KG1 (cell line): ENCODE results near the gene RNF10.
A peak's percentile ranks its signal among the peaks of the same experiment; 100 is the strongest.
"Not testable (repeated sequence)": the region's sequence is repeated elsewhere in the genome, so short reads cannot be mapped to it uniquely, and the experiment has no call there.

ENCODE experiments used
- DNase-seq: peaks from one replicate; lab custom pipeline; 2025; lab: John Stamatoyannopoulos, UW

Gene RNF10

DNA sequence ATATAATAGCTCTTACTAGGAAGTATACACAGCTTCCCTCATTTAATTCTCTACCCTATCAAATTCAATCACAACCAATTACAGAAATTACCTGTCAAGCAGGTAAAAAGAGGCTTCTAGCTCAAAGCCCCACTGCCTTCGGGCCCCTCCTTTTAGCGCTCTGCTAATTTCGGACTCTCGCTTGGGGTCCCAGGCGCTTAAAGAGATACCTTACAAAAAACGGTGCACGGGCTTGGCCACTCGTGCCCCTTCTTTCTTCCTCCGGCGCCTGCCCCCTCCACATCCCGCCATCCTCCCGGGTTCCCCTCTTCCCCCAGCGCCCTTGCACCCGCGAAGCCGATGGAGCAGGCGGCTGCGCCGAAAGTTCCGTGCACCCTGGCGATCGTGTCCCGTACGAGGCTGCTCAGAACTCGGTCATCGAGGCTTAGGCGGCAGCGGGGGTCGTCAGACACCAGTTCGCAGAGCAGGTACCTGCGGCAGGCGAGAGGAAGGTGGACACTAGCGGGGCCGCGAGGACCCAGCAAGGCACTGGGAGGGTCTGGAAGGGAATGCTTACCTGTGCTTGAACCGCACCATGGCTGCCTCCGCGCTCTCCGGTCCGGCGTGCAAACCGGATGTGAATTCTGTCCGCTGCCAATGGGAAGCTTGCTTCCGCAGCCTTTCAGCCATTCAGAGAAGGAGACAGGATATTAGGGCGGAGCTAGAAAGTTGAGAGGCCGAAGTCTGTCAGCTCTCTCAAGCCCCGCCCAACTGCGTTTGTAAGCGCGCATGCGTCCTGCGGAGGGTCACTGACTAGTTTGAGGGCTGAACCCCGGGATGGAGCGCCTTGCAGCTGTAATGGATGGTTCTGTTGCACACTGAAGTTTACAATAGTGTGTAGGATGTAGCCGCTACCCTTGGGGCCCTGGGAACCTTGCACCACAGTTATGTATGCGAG, 46.9 kb downstream of the RNF10 start, which contains the start of gene POP5:
Gene POP5 (minus strand): TSS at position 616 of the 937 bp plus-strand sequence. CDS start 40 bp downstream, at position 576.
- DNase-seq, result peak; percentile 98

DNA sequence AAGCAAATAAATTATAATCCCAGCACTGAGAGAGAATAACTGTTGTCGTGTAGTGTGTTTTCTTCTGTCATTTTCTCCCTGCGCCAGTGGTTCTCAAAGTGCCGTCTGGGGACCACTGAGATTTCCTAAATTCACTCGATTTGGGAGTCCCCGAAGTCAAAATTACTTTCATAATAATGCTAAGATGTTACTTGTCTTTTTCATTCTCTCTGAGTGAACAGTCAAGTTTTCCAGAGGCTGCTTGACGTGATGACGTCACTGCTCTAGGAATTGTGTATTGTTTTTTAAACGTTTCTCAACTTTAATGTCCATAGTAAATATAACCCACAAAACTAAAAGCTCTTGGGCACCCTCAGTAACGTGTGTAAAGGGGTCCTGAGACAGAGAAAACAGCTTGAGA, 47.8 kb downstream of the RNF10 start:
- no peak for DNase-seq

DNA sequence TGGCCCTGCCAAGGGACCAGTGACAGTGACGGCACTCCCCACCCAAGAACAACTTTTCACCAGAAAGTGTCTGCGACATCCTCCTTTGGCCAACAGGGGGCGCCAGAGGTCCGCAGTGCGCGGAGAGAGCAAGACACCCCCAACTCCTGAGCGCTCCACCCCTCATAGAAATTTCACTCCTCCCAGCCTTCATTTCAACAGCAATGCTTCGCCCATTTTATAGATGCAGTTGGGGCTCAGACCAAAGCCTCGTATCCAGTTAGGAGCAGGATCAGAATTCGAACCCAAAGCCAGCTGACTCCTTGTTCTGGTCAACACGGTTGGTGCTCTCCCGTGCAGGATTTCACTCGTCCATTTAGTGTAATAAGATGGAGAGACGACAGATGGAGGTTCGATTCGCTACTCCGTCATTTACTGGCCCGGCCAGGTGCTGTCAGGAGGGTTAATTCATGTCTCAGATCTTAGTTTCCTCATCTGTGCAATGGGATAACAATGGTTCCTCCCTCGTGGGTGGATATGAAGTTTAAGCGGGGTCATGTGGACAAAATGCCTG, 49.4 kb downstream of the RNF10 start:
- DNase-seq, result peak; percentile 55

- DNase-seq, result no peak
Measured at GRCh38 chr12:120584343-120585149, 50.4 kb downstream of the RNF10 start.

DNA sequence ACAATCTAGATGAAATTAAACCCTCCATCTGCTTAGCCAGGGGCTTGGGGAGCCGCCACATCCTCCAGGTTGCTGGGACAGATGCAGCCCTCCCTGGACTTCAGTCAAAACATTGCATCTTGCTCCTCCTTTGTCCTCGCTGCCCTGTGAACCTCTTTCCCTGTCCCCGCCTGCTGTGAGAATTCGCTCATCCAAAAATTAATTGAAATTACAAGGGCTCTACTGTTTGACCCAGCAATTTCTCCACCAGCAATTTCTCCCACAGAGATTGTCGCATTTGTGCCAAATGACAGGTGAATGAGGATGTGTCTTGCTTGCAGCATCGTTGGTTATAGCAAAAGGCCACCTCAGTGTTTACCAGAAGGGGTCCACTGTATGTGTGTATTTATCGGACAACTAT, 52.0 kb downstream of the RNF10 start:
- no peak for DNase-seq

GRCh38 chr12:120586860-120587259, 52.7 kb downstream of the RNF10 start:
- no peak for DNase-seq

- no peak for DNase-seq
Measured at GRCh38 chr12:120588371-120588770, 54.2 kb downstream of the RNF10 start.

DNA sequence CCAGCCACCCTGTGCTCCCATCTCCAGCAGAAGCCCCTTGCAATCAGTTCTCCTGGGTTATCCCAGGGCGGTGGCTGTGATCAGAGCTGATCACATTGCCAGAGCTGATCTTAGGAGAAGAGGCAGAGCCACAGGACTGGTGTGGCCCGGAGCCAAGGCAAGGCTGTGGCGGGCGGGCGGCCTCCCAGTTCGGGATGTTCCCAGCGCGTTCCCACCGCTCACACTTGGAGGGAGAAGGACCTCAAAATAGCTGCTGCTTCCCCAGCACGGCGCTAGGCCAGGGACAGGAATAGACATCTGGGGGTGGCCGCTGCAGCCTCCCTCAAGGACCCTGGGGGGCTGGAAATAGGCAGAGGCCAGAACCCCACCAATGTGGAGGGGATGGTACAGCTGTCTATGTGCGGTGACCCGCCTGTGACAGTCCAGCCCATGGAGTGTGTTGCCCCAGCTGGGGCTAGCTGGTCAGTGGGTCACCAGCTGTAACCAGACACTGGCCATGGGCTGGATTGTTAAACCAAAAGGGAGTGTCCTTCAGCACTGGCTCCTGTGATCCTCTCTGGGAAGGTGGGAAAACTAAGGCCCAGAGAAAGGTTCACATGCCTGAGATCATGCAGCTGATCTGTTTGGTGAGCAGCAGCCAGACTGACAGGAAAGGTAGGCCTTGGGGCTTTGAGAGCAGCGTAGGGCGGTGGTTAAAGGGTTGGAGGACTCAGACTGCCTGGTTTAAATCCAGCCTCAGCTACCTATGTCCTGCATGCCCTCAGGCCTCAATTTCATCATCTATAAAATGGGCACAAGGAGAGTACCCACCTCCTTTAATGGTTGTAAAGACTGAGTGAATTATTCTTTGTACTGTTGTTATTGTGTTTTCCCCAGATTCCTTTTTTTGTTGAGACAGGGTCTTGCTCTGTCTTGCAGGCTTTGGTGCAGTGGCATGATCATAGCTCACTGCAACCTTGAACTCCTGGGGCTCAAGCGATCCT, 55.1 kb downstream of the RNF10 start:
- DNase-seq, result no peak

DNA sequence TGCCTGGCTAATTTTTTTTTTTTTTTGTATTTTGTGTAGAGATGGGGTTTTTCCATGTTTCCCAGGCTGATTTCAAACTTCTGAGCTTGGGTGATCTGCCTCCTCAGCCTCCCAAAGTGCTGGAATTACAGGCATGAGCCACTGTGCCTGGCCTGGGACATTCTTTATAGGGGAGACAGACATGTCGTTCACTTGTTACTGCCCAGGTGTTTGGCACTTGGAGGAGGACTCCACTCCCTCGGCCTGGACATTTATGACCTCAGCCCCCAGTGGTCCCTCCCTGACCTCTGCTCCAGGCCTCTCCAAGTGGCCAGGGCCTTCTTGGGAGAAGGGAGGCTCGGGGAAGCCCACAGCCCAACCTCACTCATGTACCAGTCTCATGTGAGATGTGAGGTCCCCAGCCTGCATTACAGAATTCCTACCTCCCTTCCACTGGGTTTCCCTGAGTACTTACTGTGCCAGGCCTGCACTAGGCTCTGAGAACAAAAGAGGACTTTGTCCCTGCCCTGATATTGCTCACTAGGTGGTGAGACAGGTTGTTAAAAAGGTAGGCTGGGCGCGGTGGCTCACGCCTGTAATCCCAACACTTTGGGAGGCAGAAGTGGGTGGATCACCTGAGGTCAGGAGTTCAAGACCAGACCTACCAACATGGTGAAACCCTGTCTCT, 56.7 kb downstream of the RNF10 start:
- DNase-seq, result no peak

GRCh38 chr12:120592121-120593049, 58.2 kb downstream of the RNF10 start:
- no peak for DNase-seq

- DNase-seq, result no peak
Measured at GRCh38 chr12:120596901-120597300, 62.7 kb downstream of the RNF10 start.

- DNase-seq, result no peak
Measured at GRCh38 chr12:120597861-120598260, 63.7 kb downstream of the RNF10 start.

DNA sequence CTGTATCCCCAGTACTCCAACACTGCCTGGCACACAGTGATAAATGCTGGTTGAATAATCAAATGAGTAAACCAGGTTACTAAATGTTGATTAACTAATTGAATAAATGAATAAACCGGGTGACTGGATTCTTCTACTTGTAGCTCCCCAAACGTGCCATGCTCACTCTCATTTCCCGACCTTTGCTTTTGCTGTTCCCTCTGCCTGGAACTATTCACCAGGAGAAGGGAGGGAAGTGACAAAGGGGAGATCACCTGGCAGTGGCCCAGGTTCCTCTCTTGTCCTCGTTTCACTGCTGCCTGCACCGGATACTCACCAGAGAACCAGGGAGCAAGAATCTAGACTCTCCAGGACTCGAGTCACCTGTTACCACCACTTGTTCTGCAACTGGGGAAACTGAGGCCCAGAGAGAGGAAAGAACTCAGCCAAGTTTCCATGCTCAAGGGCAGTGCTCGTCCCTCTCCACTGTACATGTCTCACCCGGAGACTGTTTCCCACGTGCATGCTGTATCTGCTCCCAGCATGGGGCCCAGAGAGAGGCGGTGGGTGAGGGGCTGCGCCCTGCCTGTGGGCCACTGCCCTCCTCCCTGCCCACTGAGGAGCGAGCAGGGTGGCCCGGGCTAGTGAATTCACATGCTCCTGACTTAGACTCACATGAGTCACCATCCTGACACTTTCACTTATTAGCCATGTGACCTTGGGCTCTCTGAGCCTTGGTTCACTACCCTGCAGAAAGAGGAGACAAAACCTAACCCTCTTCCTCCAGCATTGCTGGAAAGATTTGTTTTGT, 64.7 kb downstream of the RNF10 start:
- DNase-seq, result no peak

DNA sequence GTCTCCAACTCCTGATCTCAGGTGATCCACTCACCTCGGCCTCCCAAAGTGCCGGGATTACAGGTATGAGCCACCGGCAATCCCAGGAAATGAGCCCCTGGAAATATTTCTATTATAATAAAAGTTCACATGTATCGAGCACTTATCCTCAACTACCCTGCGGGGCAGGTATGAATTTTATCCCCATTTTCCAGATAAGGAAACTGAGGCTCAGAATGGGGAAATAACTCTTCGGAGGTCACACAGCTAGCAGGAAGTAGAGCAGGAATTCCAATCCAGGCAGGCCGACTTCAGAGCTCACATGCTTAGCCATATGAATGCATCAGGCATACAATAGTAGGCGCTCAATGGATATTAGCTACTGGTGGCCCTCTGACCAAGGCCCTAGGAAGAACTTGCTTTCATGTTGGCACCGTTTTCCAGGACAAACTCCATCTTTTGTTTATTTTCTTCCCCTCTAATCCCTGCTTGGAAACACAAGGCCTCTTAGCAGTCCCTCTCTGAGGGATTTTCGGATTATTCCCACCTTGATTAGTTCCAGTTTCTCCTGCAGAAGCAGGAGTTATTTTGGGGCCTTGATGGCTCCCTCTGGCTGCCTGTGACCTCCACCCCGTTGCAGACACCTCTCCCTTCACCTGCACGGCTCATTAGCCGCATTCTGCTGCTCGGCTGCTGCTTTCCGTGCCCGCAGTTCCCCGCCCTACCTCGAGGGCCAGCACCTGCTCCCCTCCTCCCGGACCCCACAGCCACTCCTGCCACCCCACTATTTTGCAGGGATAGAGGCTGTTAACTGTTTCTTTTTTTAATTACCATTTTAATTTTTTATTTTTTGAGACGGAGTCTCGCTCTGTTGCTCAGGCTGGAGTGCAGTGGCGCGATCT, 65.8 kb downstream of the RNF10 start:
- DNase-seq, result no peak

- DNase-seq, result peak; percentile 19
Measured at GRCh38 chr12:120602416-120602815, 68.3 kb downstream of the RNF10 start.

DNA sequence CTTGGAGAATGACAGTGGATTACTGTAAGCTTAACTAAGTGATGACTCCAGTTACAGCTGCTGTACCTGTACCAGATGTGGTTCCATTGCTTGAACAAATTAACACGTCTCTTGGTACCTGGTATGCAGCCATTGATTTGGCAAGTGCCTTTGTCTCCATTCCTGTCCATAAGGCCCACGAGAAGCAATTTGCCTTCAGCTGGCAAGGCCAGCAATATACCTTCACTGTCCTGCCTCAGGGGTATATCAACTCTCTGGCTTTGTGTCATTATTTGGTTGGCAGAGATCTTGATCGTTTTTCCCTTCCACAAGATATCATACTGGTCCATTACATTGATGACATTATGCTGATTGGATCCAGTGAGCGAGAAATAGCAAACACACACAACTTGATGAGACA, 76.4 kb downstream of the RNF10 start:
- DNase-seq, result no peak

GRCh38 chr12:120611534-120611933, 77.4 kb downstream of the RNF10 start:
- not testable (repeated sequence) for DNase-seq

- DNase-seq, result no peak
Measured at GRCh38 chr12:120614848-120615247, 80.7 kb downstream of the RNF10 start.
